Stimulated activated CD8-positive, alpha-beta memory T cell treated with anti-CD3 and anti-CD28 coated beads, Interleukin-15, amount 100 ng/mL, for 24 hours (primary cell): ENCODE data around the gene COG1.
"Not testable (repeated sequence)": the region's sequence is repeated elsewhere in the genome, so short reads cannot be mapped to it uniquely, and the experiment has no call there.

Source experiments
- DNase-seq: peaks from one replicate; pipeline ENCODE4 v3.0.0-alpha.2; 2020; ENCODE audit warnings: low read depth

COG1 gene, protein sequence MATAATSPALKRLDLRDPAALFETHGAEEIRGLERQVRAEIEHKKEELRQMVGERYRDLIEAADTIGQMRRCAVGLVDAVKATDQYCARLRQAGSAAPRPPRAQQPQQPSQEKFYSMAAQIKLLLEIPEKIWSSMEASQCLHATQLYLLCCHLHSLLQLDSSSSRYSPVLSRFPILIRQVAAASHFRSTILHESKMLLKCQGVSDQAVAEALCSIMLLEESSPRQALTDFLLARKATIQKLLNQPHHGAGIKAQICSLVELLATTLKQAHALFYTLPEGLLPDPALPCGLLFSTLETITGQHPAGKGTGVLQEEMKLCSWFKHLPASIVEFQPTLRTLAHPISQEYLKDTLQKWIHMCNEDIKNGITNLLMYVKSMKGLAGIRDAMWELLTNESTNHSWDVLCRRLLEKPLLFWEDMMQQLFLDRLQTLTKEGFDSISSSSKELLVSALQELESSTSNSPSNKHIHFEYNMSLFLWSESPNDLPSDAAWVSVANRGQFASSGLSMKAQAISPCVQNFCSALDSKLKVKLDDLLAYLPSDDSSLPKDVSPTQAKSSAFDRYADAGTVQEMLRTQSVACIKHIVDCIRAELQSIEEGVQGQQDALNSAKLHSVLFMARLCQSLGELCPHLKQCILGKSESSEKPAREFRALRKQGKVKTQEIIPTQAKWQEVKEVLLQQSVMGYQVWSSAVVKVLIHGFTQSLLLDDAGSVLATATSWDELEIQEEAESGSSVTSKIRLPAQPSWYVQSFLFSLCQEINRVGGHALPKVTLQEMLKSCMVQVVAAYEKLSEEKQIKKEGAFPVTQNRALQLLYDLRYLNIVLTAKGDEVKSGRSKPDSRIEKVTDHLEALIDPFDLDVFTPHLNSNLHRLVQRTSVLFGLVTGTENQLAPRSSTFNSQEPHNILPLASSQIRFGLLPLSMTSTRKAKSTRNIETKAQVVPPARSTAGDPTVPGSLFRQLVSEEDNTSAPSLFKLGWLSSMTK

DNA sequence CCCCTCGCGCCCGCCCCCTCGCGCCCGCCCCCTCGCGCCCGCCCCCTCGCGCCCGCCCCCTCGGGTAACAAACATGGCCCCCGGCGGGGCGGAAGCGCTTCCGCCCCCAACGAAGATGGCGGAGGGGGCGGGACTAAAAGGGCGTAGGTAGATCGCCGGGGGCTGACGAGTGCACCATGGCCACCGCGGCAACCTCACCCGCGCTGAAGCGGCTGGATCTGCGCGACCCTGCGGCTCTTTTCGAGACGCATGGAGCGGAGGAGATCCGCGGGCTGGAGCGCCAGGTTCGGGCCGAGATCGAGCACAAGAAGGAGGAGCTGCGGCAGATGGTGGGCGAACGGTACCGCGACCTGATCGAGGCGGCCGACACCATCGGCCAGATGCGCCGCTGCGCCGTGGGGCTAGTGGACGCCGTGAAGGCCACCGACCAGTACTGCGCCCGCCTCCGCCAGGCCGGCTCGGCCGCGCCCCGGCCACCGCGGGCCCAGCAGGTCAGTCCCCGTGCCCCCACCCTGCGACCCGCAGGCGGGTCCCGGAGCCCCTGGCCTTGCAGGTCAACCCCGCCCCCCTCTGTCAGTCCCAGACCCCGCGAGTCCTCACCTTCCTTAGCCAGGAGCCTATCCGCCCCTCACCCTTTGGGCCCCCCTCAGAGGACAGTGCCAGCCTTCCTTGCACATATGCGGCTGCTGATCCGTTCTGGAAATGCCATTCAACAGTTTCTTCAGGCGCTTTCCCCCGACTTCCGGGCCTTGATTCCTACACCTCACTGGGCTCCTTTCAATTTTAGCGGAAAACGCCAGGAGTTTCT is at the start of gene COG1:
Gene COG1, plus strand, starts transcription at position 162 of the 808 bp plus-strand sequence. Its CDS starts 15 bp downstream, at position 177.
- DNase-seq: peak; percentile 85

DNA sequence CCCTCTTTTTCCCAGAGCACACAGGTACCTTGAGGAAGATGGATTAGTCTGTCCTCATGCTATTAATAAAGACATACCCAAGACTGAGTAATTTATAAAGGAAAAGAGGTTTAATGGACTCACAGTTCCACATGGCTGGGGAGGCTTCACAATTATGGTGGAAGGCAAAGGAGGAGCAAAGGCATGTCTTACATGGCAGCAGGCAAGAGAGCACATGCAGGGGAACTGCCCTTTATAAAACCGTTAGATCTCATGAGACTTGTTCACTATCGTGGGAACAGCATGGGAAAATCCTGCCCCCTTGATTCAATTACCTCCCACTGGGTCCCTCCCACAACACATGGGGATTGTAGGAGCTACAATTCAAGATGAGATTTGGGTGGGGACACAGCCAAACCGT is 48.6 kb upstream of the COG1 start:
- DNase-seq: not testable (repeated sequence)

DNA sequence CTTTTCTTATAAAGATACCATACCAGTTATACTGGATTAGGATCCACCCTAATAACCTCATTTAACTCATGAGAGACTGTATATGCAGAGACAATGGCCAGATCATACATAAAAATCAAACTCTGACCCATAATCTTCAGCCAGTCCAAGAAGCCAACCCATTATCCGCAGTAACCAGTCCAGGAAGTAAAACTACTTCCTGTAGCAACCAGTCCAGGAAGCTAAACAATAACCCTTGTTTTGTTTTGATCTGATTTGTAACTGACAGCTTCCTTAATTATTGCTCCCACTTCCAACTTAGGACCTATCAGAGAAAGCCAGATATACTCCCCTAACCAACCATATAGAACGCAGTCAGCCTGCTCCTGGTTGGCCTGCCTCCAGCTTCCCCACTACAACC is 47.2 kb upstream of the COG1 start:
- no peak for DNase-seq

DNA sequence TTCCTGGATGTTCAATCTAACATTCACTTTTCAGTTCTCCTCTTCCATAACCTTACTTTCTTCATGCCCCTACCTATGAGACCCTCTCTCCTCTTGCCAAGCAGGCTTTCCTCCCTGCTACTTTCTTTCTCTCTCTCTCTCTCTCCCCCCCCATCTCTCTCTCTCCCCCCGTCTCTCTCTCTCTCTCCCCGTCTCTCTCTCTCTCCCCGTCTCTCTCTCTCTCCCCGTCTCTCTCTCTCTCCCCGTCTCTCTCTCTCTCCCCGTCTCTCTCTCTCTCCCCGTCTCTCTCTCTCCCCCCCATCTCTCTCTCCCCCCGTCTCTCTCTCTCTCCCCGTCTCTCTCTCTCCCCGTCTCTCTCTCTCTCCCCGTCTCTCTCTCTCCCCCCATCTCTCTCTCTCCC is 45.1 kb upstream of the COG1 start:
- DNase-seq: not testable (repeated sequence)

DNA sequence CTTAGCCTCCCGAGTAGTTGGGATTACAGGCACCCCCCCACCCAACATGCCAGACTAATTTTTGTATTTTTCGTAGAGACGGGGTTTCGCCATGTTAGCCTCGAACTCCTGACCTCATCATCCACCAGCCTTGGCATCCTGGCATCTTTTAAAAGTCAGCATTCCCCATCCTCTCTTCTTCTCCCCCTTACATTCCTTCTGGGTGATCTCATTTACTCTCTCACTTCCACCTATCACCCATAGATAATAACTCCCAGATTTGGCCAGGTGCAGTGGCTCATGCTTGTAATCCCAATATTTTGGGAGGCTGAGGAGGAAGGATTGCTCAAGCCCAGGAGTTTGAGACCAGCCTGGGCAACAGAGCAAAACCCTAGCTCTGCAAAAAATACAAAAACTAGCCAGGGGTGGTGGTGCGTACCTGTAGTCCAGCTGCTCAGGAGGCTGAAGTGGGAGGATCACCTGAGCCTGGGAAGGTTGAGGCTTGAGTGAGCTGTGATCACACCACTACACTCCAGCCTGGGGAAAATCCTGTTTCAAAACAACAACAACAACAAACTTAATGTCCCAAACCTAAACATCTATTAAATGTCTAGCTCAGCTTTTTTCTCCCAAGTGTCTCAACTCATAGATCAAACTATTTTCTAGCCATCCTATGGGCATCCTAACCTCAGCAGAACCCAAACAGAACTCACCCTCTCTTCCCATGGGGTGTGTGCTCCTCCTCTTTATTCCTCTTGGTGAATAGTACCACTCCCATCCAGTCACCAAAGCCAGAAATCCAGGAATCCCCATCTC is 44.1 kb upstream of the COG1 start:
- no peak for DNase-seq

DNA sequence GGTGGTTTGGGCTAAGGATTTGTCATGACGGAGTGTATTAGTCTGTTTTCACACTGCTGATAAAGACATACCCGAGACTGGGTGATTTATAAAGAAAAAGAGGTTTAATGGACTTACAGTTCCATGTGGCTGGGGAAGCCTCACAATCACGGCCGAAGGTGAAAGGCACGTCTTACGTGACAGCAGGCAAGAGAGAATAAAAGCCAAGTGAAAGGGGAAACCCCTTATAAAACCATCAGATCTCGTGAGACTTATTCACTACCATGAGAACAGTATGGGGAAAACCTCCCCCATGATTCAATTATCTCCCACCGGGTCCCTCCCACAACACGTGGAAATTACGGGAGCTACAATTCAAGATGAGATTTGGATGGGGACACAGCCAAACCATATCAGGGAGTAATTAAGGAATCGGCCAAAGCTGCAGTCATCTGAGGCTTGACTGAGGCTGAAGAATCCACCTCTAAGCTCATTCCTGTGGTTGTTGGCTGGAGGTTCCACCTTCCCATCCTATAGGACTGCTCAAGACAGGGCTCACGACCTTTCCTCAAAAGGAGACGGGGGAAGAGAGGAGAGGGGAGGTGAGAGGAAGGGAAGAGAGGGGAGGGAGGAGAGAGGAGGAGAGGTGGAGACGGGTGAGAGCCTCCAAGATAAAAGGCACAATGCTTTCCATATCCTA is 42.1 kb upstream of the COG1 start:
- DNase-seq: not testable (repeated sequence)

DNA sequence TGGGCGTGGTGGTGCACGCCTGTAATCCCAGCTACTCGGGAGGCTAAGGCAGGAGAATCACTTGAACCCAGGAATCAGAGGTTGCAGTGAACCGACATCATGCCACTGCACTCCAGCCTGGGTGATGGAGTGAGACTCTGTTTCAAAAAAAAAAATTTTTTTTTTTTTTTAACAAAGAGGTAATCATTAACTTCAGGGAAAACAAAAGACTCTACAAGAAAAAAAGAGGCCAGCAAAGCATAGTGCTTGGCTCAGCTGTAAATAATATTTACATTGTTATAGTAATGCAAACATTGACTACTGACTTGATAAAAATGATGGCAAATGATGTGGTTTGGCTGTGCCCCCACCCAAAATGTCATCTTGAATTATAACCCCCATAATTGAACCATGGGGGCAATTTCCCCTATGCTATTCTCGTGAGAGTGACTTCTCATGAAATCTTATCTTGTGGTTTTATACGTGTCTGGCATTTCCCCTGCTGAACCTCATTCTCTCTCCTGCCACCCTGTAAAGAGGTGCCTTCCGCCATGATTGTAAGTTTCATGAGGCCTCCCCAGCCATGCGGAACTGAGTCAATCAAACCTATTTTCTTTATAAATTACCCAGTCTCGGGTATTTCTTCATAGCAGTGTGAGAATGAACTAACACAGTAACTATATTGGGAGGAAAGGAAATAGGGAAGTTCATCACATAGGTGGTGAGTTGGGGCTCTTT is 40.8 kb upstream of the COG1 start:
- DNase-seq: no peak

DNA sequence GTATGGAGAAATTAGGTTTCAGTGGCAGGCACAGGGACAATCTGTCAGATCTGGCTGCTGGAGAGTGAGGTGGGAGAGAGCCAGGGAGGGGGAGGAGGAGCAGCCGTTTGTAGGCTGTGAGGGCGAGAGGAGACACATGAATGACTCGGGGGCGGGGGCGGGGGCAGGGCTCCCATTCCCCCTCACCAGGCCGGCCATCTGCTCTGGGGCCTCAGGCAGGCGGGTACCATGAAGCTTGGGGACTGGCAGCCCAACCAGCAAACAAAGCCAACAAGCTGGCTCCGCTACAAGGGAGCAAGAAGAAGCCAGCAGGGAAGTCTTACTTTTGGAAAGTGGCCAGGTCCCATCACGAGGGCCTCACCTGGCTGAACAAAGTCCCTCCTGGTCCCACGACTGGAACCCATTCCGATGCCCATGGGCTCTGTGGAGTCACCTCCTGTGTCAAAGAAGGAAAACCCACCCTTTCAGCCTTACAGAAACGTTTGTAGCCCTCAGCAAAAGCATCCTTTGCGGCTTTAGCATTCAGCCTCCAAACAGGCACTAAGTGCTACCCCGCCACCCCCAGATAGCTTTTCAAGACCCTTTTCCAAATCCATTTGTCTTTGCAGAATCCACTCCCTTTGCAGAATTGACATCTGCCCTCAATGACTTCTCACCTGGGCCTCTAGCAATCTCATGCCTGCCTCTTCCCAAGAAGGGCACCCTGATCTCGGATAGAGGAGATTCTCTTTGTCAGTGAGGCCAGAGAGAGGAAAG is 37.3 kb upstream of the COG1 start:
- DNase-seq: no peak

DNA sequence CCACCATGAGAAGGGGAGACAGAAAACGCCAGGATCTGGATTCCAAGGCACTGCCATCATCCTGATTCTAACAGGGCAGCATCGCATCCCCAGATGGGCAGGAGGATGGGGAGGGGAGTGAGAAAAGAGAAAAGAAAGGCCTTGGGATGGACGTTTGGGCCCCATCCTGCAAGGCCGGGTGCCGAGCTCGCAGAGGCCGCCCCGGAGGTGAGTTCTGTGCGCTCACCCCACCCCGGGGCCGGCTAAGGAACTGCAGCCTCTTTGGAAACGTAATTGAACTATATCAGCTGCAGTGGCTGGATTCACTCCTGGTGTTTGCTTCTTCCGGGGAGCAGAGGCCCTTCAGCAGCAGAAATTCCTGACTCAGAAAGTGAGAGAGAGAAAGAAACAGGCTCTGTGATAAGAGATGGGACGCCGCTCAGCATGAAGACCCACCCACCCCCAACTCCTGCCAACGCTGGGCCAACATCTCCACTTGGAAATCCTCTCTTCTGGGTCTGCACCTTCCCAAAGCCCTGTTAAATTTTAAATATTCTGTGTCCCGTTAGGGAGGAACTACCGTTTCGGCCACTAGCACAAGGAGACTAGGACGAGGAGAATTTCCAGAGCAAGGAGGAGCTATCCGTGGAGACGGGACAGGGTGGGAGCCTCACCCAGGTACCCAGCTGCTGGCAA is 36.6 kb upstream of the COG1 start:
- DNase-seq: peak; percentile 27

DNA sequence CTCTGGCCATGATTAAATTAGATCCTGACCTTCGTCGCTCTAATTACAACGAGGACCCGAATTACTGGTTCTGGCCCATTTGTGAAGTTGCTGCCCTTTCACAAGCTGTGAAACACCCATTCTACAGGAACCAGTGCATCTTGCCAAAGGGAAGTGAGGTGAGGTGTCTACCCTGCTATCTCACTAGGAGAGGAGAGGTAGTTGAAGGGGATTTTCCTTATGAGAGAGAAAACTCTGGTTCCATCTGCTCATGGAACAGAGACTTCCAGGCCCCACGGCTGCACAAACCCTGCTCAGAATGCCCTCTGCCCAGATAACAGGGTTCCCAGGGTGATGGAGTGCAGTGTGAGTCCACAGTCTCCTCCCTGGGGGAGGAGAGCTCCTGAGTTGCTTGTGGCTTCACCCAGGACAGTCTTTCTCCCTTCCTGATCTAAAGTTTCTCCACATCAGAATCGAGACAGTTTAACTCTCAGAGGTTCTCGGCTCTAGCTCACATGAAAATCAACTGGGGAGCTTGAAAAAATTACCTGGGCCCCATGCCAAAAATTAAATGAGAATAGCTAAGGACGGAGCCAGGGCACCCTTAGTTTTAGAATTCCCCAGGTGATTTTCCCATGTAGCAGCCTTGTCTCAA is 35.9 kb upstream of the COG1 start:
- no peak for DNase-seq

DNA sequence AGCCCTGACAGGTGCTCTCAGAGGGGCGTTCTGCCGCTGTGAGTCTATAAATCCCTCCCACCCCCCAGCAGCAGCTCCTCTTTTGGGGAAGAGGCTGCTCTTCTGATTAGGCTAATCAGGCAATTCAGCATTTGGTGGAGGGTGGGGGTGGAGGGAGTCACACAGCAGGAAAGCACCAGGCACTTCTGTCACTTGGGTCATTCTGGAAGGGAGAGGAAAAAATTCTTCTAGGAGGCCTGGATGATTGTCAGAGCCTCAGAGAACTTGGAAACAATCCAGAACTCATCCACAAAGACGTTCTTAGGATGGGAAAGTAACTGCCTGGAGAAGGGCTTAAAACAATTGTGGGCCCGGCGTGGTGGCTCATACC is 35.3 kb upstream of the COG1 start:
- DNase-seq: no peak

DNA sequence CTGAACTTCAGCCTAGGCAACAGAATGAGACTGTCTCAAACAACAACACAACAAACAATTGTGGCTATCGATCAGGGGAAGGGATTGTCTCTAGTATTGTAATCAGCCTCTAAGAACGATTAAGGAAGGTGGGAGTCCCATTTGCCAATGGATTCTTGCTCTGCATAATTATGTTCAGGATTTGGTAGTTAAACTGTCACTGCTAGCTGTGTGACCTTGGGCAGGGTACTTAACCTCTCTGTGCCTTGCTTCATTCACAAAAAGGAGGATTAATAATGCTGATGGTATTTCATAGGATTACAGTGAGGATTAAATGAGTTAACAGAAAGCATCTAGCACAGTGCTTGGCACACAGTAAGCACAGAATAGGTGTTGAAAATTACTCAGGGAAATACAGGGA is 34.7 kb upstream of the COG1 start:
- DNase-seq: no peak

DNA sequence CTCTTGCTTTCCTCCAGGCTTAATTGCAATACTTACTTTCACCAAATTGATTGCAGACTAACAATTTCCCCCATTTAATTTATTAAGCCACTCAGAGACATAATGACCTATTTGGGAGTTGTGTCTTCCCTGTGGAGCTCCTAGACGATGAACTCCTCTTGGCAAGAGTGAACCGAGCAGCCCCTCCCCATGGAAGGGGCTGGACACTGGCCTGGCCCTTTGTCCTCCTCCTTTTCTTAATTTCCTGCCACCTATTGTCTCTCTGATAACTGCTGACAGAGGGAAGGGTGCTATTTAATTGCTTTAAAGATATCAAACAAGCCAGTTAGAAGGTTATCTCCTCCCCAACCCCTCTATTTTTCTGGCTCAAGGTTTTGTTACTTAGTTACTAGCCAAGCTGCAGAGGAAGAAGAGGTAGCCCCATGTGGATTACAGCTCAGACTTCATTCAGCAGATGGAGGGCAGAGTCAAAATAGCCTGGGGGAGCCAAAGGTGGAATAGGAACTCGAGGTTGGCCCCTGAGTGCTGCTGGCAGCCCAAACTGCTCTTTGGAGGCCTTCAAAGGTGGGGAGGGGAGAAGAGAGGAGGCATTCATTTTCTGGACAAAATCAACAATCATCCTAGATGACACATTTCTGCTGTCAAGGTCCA is 31.8 kb upstream of the COG1 start:
- no peak for DNase-seq

DNA sequence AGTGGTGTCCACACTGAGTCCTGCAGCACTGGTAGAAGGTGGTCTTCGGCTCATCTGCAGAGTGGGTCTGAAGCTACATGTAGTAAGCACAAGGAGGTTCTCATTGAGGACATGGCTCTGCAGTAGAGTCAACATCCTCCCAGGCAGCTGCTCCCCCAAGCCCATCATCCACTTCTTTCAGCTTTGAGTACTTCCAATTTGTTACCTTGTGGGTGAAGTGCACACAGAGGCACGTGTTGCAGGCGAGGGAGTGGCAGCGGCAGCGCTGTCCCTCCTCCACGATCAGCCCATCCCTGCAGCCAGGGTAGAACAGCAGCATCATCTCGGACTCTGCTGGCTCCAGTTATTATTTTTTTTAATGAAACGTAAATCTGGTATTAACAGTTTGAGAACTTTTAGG is 29.8 kb upstream of the COG1 start:
- DNase-seq: no peak

DNA sequence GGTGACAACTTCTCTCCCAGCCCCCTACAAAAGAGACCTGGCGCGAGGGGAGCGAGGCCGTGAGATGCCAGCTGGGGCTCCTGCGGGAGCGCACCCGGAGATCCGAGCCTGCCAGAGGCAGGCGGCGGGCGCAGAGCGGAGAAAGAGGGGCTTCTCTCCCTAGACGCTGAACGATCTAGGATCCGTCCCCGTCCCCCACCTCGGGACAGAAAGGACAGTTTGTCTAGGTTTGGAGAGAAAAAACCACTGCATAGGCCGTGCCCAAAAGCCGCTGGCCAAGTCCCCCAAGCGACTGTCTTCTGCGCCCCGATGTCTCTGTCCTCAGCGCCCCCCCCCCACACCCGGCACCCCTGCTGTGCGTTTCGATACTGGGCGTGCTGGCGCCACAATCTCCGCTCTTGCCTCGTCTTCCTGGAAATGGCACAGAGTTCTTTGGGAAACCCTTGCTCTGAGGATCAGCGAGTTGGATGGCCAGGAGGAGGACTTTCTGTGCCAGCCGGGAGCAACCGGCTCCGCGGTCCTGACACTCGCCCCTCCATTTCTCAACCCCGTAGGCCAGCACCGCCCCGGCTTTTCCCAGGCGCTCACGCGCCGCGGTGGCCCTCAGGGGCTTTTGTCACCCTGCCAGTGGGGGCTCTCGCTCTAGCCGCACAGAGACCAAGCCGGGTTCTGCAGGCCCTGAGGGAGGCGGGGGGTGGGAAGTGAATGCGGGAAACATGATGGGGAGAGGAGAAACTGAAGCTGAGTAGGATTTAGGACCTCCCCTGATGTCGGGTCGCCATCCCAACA is 27.0 kb upstream of the COG1 start:
- no peak for DNase-seq

DNA sequence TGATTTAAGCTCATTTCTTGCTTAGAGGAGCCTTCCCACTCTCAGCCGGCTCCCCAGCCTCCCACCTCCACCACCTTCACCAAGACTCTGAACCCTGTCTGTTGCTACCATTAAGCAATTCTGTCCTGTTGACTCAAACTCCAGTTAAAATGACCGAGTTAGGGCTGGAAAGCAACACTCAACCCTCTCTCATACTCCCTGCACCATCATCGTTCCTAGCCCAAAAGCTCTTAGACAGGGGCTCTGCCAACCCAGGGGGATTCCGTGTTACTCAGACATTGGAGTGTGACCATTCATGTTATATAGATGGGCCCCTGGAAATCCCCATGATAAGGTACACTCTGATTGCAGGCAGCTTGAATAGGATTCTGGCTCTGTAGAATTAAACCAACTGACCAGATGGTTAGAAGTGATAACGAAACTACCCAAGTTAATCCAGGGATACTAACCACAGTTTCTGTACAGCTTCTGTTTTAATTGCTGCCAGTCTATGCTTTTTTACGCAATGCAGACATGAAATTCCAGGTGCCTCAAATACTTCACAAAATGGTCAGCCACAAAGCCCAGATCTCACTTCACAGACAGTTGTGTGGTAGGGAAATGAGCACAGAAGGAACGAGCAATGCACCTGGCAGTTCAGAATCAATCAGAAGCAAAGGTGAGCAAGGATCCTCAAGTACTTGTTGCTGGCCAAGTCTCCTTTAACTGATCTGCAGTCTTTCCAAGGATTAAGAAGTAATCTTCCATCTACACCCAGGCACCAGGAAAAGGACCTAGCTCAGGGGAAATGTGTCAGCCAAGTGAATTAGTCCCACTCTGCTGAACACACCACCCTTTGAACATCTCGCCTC is 25.9 kb upstream of the COG1 start:
- DNase-seq: no peak
